ENCODE data around the gene CDC5L.

CDC5L gene

GRCh38 chr6:44453146-44453545 is 65.6 kb downstream of the CDC5L start:
- no peak for DNase-seq (ENCODE audit: low read depth)

GRCh38 chr6:44454198-44454597 is 66.7 kb downstream of the CDC5L start:
- DNase-seq (ENCODE audit: low read depth), result no peak

GRCh38 chr6:44456070-44456965 is 68.8 kb downstream of the CDC5L start:
- peak; percentile 18 for DNase-seq (ENCODE audit: low read depth)

- DNase-seq (ENCODE audit: low read depth), result no peak
These were observed 69.4 kb downstream of the CDC5L start for GRCh38 chr6:44456966-44457292.

GRCh38 chr6:44457596-44457995 is 70.1 kb downstream of the CDC5L start:
- no peak for DNase-seq (ENCODE audit: low read depth)

GRCh38 chr6:44458551-44458950 is 71.0 kb downstream of the CDC5L start:
- DNase-seq (ENCODE audit: low read depth), result no peak

- DNase-seq (ENCODE audit: low read depth), result no peak
These were observed 74.8 kb downstream of the CDC5L start for GRCh38 chr6:44462335-44462734.

GRCh38 chr6:44462797-44463727 is 75.6 kb downstream of the CDC5L start:
- DNase-seq (ENCODE audit: low read depth), result no peak

- no peak for DNase-seq (ENCODE audit: low read depth)
These were observed 76.4 kb downstream of the CDC5L start for GRCh38 chr6:44463728-44464450.

GRCh38 chr6:44464527-44465310 is 77.2 kb downstream of the CDC5L start:
- no peak for DNase-seq (ENCODE audit: low read depth)

GRCh38 chr6:44466955-44467354 is 79.4 kb downstream of the CDC5L start:
- DNase-seq (ENCODE audit: low read depth), result no peak

GRCh38 chr6:44468835-44469234 is 81.3 kb downstream of the CDC5L start:
- DNase-seq (ENCODE audit: low read depth), result no peak

GRCh38 chr6:44470115-44470464 is 82.6 kb downstream of the CDC5L start:
- no peak for DNase-seq (ENCODE audit: low read depth)

- no peak for DNase-seq (ENCODE audit: low read depth)
These were observed 83.2 kb downstream of the CDC5L start for GRCh38 chr6:44470746-44471145.

GRCh38 chr6:44471271-44471981 is 83.9 kb downstream of the CDC5L start:
- DNase-seq (ENCODE audit: low read depth), result no peak

- no peak for DNase-seq (ENCODE audit: low read depth)
These were observed 84.9 kb downstream of the CDC5L start for GRCh38 chr6:44472250-44472945.

GRCh38 chr6:44473393-44474189 is 86.1 kb downstream of the CDC5L start:
- no peak for DNase-seq (ENCODE audit: low read depth)

- no peak for DNase-seq (ENCODE audit: low read depth)
These were observed 86.7 kb downstream of the CDC5L start for GRCh38 chr6:44474190-44474631.

GRCh38 chr6:44474643-44475042 is 87.1 kb downstream of the CDC5L start:
- no peak for DNase-seq (ENCODE audit: low read depth)

GRCh38 chr6:44475417-44475778 is 87.9 kb downstream of the CDC5L start:
- no peak for DNase-seq (ENCODE audit: low read depth)
